Activated CD4-positive, alpha-beta memory T cell treated with anti-CD3 and anti-CD28 coated beads for 36 hours (primary cell): ENCODE results near the gene NXNL1. TPM values are rescaled to one million over a fixed set of nuclear protein-coding genes. Genes with fewer than 3 reads are reported as not detected.
"Not testable (repeated sequence)": the region's sequence is repeated elsewhere in the genome, so short reads cannot be mapped to it uniquely, and the experiment has no call there.

ENCODE experiments used
- CTCF ChIA-PET: fragments of 350-600 bp; sonication (Branson Sonifier 250); formaldehyde crosslinking; loops from one replicate; lab custom pipeline; 2021; ENCODE audit warnings: antibody characterized with exemption, inconsistent platforms; lab: Charles Lee
- POLR2A ChIA-PET: fragments of 350-600 bp; sonication (Branson Sonifier 250); formaldehyde crosslinking; loops from one replicate; lab custom pipeline; 2021; ENCODE audit warnings: antibody characterized with exemption; lab: Charles Lee
- DNase-seq: peaks from one replicate; pipeline ENCODE4 v3.0.0-alpha.2; 2020
- H3K27ac Mint-ChIP-seq: one replicate; pipeline ENCODE4 v1.8.0; 2021; ENCODE audit warnings: mixed read lengths
- H3K27me3 Mint-ChIP-seq: one replicate; pipeline ENCODE4 v1.8.0; 2021; ENCODE audit warnings: mixed read lengths
- H3K36me3 Mint-ChIP-seq: one replicate; pipeline ENCODE4 v1.8.0; 2021; ENCODE audit warnings: mixed read lengths
- H3K4me1 Mint-ChIP-seq: one replicate; pipeline ENCODE4 v1.8.0; 2021; ENCODE audit warnings: low read depth, mixed read lengths
- H3K4me3 Mint-ChIP-seq: one replicate; pipeline ENCODE4 v1.8.0; 2021; ENCODE audit warnings: mild to moderate bottlenecking, mixed read lengths
- H3K9me3 Mint-ChIP-seq: one replicate; pipeline ENCODE4 v1.8.0; 2021; ENCODE audit warnings: mixed read lengths
- intact Hi-C: fragments of 100-400 bp; cut with micrococcal nuclease; formaldehyde crosslinking; loops from one replicate; pipeline ENCODE4 v1.15.1; 2023
- total RNA-seq, 2 experiments: library from RNA; stranded (reverse); gene quantifications; one replicate each; pipeline ENCODE4 v1.2.3, GENCODE V29; 2021

Gene NXNL1
- total RNA-seq, 2 experiments from 2014 or later, result not detected

- CTCF ChIA-PET, result interaction anchor here (0.9 kb wide), 1 partner anchor 94 kb away, joined by 3 read pairs; no protein-coding TSS in a partner anchor
Observed at GRCh38 chr19:17482877-17483604, 22.3 kb upstream of the NXNL1 start.

GRCh38 chr19:17481986-17482385 lies 21.3 kb upstream of the NXNL1 start:
- Mint-ChIP-seq H3K36me3 (no peaks in the 10 kb centered on the region), H3K4me3 (no peak overlapping the region), H3K27me3 (no peaks in the 10 kb centered on the region), H3K9me3 (no peaks in the 10 kb centered on the region), H3K27ac (no peak overlapping the region), H3K4me1 (no peaks in the 10 kb centered on the region)
- DNase-seq, result no peak
- ChIA-PET POLR2A (no interaction called here), CTCF (no interaction called here)
- intact Hi-C loops, result no loop called here

More at GRCh38 chr19:17482877-17483604, 22.3 kb upstream of the NXNL1 start:
- no peak for DNase-seq
- Mint-ChIP-seq H3K36me3 (no peaks in the 10 kb centered on the region), H3K27me3 (no peaks in the 10 kb centered on the region), H3K9me3 (no peaks in the 10 kb centered on the region), H3K27ac (no peak overlapping the region), H3K4me3 (no peak overlapping the region), H3K4me1 (peaks cover 4% of the 10 kb centered on the region)
- POLR2A ChIA-PET, result no interaction called here
- intact Hi-C loops, result no loop called here

- H3K27ac Mint-ChIP-seq, result no peak overlapping the region
Observed at GRCh38 chr19:17479325-17479791, 18.6 kb upstream of the NXNL1 start.

GRCh38 chr19:17475541-17476115 lies 14.9 kb upstream of the NXNL1 start:
- Mint-ChIP-seq H3K27ac (no peak overlapping the region), H3K27me3 (no peaks in the 10 kb centered on the region), H3K9me3 (no peaks in the 10 kb centered on the region), H3K4me1 (peaks cover 12% of the 10 kb centered on the region), H3K4me3 (no peak overlapping the region), H3K36me3 (no peaks in the 10 kb centered on the region)
- CTCF ChIA-PET, result interaction anchor here (6.2 kb wide), 1 partner anchor 21 kb away, joined by 29 read pairs; no protein-coding TSS in a partner anchor
- DNase-seq, result no peak
- intact Hi-C loops, result no loop called here
- POLR2A ChIA-PET, result no interaction called here

More at GRCh38 chr19:17479325-17479791, 18.6 kb upstream of the NXNL1 start:
- Mint-ChIP-seq H3K4me3 (no peak overlapping the region), H3K9me3 (no peaks in the 10 kb centered on the region), H3K4me1 (no peaks in the 10 kb centered on the region), H3K36me3 (no peaks in the 10 kb centered on the region), H3K27me3 (no peaks in the 10 kb centered on the region)
- intact Hi-C loops, result no loop called here
- DNase-seq, result no peak
- ChIA-PET POLR2A (no interaction called here), CTCF (interaction anchor here (1.0 to 1.4 kb wide), 3 partner anchors 13 to 134 kb away, joined by 3 read pairs; no protein-coding TSS in a partner anchor)

- H3K27ac Mint-ChIP-seq, H3K9me3 Mint-ChIP-seq, DNase-seq, H3K36me3 Mint-ChIP-seq, H3K4me3 Mint-ChIP-seq, POLR2A ChIA-PET, H3K27me3 Mint-ChIP-seq, intact Hi-C loops: not testable (repeated sequence)
- CTCF ChIA-PET, result interaction anchor here (0.8 to 6.2 kb wide), 2 partner anchors 21 to 34 kb away, joined by 3 to 29 read pairs; no protein-coding TSS in a partner anchor
- H3K4me1 Mint-ChIP-seq, result peaks cover 12% of the 10 kb centered on the region
Observed at GRCh38 chr19:17475011-17475540, 14.3 kb upstream of the NXNL1 start.

- Mint-ChIP-seq H3K27me3 (no peaks in the 10 kb centered on the region), H3K4me1 (peaks cover 21% of the 10 kb centered on the region), H3K36me3 (no peaks in the 10 kb centered on the region), H3K9me3 (no peaks in the 10 kb centered on the region), H3K4me3 (no peak overlapping the region), H3K27ac (no peak overlapping the region)
- POLR2A ChIA-PET, result no interaction called here
- CTCF ChIA-PET, result interaction anchor here (6.2 kb wide), 1 partner anchor 23 kb away, joined by 29 read pairs; no protein-coding TSS in a partner anchor
- DNase-seq, result peak; percentile 45
- intact Hi-C loops, result loop anchor here (2.0 kb wide), 1 partner anchor 102 kb away; no protein-coding TSS in a partner anchor
Observed at GRCh38 chr19:17473041-17473440, 12.3 kb upstream of the NXNL1 start.

- ChIA-PET CTCF (interaction anchor here (0.8 to 6.2 kb wide), 3 partner anchors 21 to 25 kb away, joined by 3 to 29 read pairs (median 3); partner anchors contain the start of gene TMEM221), POLR2A (interaction anchor here (0.9 kb wide), 1 partner anchor 40 kb away, joined by 3 read pairs; the partner anchor contains the start of gene PGLS)
- intact Hi-C loops, result loop anchor here (2.0 kb wide), 3 partner anchors 41 to 103 kb away; no protein-coding TSS in a partner anchor
- Mint-ChIP-seq H3K27me3 (no peaks in the 10 kb centered on the region), H3K27ac (no peak overlapping the region), H3K4me3 (peak overlapping the region; percentile 90), H3K4me1 (peaks cover 21% of the 10 kb centered on the region), H3K36me3 (no peaks in the 10 kb centered on the region), H3K9me3 (no peaks in the 10 kb centered on the region)
- DNase-seq, result no peak
Observed at GRCh38 chr19:17471410-17472125, 10.8 kb upstream of the NXNL1 start.

- intact Hi-C loops, result loop anchor here (1.0 to 2.0 kb wide), 3 partner anchors 26 to 67 kb away; no protein-coding TSS in a partner anchor
- peaks cover 25% of the 10 kb centered on the region for H3K4me1 Mint-ChIP-seq
- H3K4me3 Mint-ChIP-seq, result peak within 1 kb of the TSS; percentile 90
- H3K36me3 Mint-ChIP-seq, result no peaks in the 10 kb centered on the region
- no peaks in the 10 kb centered on the region for H3K27me3 Mint-ChIP-seq
- peak within 1 kb of the TSS; percentile 76 for H3K27ac Mint-ChIP-seq
- ChIA-PET CTCF (interaction anchor here (0.8 to 6.2 kb wide), 2 partner anchors 22 to 26 kb away, joined by 3 to 29 read pairs; partner anchors contain the start of gene TMEM221), POLR2A (no interaction called here)
- peak; percentile 93 for DNase-seq
- no peaks in the 10 kb centered on the region for H3K9me3 Mint-ChIP-seq
Observed at GRCh38 chr19:17470068-17470841, 9.5 kb upstream of the NXNL1 start, which contains the start of gene SLC27A1. TSS of gene SLC27A1 (plus strand) at chr19:17470524. CDS start at chr19:17470541, 17 bp downstream.

GRCh38 chr19:17469481-17470067 lies 8.8 kb upstream of the NXNL1 start:
- intact Hi-C loops, result loop anchor here (1.0 to 5.0 kb wide), 4 partner anchors 27 to 132 kb away; partner anchors contain the start of gene GTPBP3
- ChIA-PET CTCF (interaction anchor here (0.7 to 1.1 kb wide), 2 partner anchors 42 to 64 kb away, joined by 4 read pairs; partner anchors contain the start of genes BST2 and PGLS), POLR2A (no interaction called here)
- Mint-ChIP-seq H3K4me3 (peak overlapping the region; percentile 90), H3K27ac (peak overlapping the region; percentile 76), H3K9me3 (no peaks in the 10 kb centered on the region), H3K27me3 (no peaks in the 10 kb centered on the region), H3K36me3 (no peaks in the 10 kb centered on the region), H3K4me1 (peaks cover 25% of the 10 kb centered on the region)
- DNase-seq, result peak; percentile 95

GRCh38 chr19:17469092-17469480 lies 8.4 kb upstream of the NXNL1 start:
- Mint-ChIP-seq H3K9me3 (no peaks in the 10 kb centered on the region), H3K36me3 (no peaks in the 10 kb centered on the region), H3K27ac (peak overlapping the region; percentile 45), H3K4me3 (peak overlapping the region; percentile 90), H3K27me3 (no peaks in the 10 kb centered on the region), H3K4me1 (peaks cover 25% of the 10 kb centered on the region)
- ChIA-PET CTCF (interaction anchor here (0.7 to 1.1 kb wide), 2 partner anchors 42 to 64 kb away, joined by 4 read pairs; partner anchors contain the start of genes BST2 and PGLS), POLR2A (interaction anchor here (0.5 kb wide), 1 partner anchor 64 kb away, joined by 3 read pairs; the partner anchor contains the start of gene BST2)
- intact Hi-C loops, result loop anchor here (5.0 kb wide), 1 partner anchor 132 kb away; the partner anchor contains the start of gene GTPBP3
- no peak for DNase-seq
